Gastrocnemius medialis (tissue), 4 donors: ENCODE data around the gene DPYSL4.

Experiments
- POLR2A ChIP-seq, 2 donors: fragments of 450-650 bp; IDR thresholded peaks; one replicate each; pipeline ENCODE4 v1.6.1; 2017; ENCODE audit warnings: antibody characterized with exemption in 2 of 2, mild to moderate bottlenecking in 2 of 2, moderate library complexity in 2 of 2
- TF ChIP-seq, protein P1 (sequence below), 5 experiments: fragments of 450-650 bp in 3 of 5; fragments of 200-600 bp in 2 of 5; sonication (generic) in 2 of 5; IDR thresholded peaks in 4 of 5; conservative IDR thresholded peaks in 1 of 5; 1 replicate in 4 of 5; 2 replicates in 1 of 5; pipeline ENCODE4 v1.5.1; 2016 to 2019; ENCODE audit warnings: antibody characterized with exemption in 5 of 5, mild to moderate bottlenecking in 3 of 5, moderate library complexity in 3 of 5

- TF ChIP-seq, protein P1, sequence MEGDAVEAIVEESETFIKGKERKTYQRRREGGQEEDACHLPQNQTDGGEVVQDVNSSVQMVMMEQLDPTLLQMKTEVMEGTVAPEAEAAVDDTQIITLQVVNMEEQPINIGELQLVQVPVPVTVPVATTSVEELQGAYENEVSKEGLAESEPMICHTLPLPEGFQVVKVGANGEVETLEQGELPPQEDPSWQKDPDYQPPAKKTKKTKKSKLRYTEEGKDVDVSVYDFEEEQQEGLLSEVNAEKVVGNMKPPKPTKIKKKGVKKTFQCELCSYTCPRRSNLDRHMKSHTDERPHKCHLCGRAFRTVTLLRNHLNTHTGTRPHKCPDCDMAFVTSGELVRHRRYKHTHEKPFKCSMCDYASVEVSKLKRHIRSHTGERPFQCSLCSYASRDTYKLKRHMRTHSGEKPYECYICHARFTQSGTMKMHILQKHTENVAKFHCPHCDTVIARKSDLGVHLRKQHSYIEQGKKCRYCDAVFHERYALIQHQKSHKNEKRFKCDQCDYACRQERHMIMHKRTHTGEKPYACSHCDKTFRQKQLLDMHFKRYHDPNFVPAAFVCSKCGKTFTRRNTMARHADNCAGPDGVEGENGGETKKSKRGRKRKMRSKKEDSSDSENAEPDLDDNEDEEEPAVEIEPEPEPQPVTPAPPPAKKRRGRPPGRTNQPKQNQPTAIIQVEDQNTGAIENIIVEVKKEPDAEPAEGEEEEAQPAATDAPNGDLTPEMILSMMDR (IDR thresholded peaks at IDR 0.05 in 4 of 5, conservative IDR thresholded peaks at IDR 0.05 in 1 of 5) = no peak
- no peak for TF ChIP-seq POLR2A (IDR thresholded peaks at IDR 0.05)
These were observed 9.9 kb upstream of the DPYSL4 start for GRCh38 chr10:132176623-132177500.
